SW480 (cell line): ENCODE results near the gene GRIK3.

Source experiments
- DNase-seq: peaks from one replicate; pipeline ENCODE4 v3.0.0-alpha.2; 2016; ENCODE audit warnings: low spot score

GRIK3 gene

DNA sequence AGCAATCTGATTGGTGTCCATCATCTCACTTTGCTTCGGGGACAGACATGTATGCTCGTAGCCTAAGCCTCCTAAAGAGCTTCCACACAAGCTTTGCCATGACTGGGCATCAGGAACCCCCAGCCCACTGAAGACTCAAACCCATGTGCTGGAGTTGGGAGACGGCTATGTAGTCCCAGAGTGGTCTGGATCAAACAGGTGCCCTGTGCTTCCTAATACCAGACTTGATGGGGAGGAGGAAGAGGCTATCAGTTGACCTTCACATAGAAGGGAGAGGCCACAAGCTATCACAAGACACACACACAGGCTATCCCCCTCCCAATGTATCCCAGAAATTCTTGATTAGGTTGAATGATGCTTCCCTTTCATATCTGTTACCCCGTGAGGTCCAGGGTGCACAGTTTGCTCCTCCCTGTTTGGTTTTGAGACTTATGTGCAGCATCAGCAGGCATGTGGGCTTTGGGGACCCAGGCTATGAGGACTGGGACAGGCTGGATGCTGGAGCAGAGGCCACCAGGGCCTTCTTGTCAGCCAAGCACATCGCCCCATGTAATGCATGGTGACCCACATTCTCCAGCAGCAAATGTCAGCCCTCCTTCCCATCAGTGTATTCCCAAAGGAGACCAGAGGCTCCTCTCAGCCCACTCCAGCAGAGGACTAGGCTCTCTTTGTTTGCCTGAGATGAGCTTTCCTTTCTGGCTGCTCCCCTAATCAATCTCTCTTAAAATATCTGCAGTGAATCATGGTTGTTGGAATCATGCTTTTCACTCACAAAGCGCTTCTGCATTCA lies 159.8 kb downstream of the GRIK3 start:
- no peak for DNase-seq

DNA sequence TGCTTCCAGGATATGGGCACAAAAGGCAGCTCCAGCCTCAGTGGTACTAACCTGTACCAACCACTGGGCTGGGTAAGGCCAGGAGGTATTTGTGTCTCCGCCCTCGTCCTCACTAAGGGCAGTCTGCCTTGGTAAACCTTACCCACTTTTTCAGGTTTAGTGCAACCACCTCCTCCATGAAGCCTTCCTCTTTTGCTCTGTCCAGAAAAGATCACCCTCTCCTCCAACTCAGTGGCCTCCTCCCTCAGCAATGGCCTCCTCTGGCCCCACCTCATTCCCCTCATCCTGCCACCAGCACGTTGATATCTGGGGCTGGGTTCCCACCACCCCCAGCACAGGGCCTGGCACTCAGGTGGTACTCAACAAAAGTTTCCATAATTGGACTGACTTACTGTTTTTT lies 161.5 kb downstream of the GRIK3 start:
- no peak for DNase-seq

DNA sequence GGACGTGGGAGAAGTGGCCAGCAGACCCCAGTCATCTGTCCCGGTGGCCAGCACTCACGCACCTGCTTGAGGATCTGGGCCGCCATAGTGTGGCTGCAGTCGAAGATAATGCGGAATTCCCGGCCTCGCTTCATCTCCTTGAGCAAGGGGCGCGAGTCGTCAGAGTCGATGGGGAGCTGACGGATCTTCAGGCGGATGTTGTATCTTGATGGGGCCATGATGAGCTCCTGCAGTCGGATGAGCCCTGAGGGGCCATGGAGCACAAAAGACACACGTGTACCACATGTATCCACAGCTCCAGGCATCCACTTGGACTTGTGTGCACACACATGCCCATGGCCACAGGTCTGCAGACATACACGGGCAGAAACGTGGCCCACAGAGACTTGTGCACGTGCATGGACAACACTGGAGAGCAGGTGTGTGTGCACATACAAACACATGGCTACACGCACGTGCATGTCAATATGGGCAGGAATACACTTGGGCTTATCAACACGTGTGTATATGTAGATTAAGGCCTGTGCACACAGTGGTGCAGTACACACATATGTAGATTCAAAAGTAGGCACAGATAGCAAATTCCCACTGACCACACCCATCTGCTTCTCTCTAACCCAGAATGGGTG lies 162.1 kb downstream of the GRIK3 start:
- no peak for DNase-seq

DNA sequence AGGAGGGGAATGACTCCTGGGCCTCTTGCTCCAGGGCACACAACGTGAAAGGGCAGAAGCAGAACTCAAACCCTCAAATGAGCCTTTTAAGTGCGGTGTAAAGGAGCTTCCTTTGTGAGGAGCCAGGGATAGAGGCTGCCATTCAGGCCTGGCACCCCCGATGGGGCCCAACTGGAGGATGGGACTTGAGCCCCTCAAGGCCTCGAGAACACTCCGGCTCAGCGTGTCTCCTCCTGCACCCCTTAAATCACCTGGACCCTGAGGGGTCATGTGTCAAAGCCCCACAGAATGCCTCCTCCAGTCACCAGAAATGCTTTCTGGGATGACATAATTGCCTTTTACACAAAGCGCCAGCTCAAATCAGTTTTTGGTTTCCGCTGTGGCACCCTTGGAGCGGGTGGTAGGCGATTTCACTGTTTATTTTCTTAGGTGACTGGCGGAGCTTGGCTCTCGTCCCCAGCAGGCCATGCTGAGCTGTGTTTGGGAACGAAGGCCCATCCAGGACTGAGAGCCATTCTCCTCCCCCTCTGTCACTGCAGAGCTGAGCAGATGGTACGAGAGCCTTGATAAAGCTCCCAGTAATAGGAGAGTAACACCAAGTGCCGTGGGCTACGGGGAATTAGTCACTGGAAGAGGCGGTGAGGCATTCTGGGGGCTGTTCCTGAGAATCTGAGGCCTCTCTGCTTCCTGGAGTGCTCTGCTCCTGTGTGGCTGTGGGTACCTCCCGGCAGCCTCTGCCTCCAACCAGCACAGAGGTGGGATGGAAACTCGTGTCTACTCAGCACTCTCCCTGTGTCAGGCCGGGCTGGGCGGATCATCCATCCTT lies 163.0 kb downstream of the GRIK3 start:
- DNase-seq, result no peak

DNA sequence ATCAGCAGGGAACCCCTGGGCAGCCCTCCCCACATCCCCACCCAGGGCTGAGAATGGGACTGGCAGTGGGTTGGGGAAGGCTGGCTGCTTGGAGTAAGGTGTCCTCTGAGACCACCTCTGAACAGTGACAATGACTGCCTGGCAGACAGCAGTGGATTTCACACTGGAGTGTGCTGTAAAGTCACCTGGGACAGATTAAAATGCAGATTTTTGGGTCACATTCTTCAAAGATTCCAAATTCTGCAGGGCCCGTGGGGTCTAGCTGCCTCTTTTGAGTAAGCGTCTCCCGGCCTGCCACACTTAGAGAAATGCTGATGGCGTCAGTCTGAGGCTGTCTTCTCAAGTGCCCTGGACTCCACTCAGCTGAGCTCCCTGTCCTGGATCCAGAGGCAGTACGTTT lies 164.5 kb downstream of the GRIK3 start:
- DNase-seq, result no peak

DNA sequence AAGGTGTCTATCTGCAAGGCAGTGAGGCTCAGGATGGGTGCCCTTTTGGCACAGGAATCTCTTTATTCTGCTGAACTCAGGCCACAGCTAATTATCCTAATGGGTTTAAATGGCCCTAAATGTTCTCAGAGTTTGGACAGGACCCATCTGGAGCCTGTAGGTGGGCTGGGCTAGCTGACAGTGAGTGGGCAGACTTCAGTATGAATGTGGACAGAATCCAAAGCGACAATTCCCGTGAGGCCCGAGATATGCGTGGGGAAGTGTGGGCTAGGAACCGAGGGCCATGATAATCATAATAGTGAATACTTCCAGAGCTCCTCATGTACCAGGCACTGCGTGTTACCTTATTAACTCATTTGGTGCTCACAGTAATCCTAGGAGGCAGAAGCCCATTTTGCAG lies 165.3 kb downstream of the GRIK3 start:
- no peak for DNase-seq

DNA sequence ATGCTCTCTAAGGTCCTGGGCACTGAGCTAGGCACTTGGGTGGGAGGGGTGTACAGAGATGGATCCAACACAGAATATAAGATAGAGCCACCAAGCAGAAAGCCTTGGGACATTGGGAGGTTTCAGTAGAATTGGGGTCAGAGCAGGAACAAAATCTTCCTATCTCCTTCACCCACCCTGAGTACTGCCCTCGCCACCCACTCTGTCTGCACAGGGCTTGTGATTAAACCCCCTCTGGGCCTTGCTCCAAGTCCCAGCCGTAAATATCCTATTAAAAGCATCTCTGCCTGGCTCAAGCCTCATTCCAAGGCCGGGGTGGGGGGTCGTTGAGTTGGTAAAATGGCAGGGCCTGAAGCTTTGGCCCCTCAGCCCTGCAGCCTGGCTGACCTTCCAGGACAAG lies 166.7 kb downstream of the GRIK3 start:
- no peak for DNase-seq

DNA sequence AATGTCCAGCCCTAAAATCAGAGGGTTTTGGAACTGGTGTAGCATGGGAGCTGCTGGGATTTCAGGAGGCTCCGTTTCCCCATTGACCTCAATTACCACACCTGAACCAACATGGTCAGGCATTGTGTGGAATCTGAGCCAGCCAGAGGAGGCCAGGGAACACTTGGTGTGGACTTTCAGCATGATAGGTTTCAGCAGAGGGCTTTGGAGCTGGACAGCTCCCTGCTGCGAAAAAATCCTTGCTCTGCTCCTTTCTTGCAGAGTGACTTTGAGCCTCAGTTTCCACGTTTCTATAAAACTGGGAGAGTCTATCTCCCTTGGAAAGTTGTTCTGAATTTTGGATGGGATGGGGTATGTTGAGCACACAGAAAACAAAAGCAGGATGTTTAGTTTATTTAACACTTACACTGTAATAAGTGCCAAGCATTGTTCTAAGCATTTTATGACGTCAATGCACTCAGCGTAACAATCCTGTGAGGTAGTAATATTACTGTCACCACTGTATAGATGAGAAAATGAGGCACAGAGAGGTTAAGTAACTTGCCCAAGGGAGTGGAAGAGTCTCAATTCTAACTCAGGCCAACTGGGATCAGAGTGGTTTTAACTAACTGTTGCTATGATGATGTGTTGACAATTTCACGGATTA lies 168.0 kb downstream of the GRIK3 start:
- DNase-seq, result no peak

DNA sequence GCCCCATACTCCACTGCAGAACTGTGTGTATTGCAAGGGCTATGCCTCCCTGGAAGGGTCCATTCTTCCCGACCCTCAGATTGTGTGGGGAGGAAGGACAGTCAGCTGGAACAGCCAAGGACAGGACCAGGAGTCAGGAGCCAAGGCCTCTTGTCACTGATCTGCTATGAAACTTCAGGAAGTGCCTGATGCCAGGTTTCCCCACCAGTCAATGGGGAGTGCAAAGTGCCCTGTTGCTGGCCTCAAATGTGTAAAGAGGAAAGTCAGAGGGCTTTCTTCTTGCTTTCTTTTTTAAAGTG lies 168.8 kb downstream of the GRIK3 start:
- no peak for DNase-seq

DNA sequence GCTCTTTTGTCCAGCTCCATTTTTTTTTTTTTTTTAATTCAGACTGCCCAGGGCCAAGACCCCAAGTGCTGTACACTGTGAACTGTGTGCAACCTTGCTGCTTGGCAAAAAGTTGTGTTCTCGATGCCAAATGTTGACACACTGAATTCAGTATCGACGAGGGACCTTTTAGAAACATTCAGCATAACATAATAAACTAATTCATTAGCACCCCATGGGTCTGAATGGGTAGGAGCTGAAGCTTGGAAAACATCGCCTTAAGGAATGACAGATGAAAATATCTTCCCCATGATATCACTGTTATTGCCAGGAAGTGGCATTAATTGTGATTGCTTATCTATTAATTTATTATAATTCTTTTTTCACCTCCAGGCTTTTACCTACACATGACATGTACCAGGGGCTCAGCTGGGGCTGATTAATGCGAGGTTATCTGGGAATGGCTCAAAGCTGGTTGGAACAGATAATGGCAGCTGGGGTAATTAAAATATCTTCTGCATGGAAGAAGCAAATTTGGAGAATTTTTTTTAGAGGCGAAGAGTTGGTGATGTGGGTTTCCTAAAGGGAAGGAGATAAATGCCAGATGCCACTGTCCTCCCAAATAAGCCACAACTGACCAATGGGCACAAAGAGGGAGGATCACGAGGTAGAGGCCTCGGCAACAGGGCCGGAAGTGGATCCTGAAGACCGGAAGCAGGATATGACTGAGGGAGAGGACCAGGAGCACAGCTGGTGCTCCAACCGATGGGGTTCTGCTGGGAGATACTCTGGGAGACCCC lies 169.3 kb downstream of the GRIK3 start:
- DNase-seq, result no peak

DNA sequence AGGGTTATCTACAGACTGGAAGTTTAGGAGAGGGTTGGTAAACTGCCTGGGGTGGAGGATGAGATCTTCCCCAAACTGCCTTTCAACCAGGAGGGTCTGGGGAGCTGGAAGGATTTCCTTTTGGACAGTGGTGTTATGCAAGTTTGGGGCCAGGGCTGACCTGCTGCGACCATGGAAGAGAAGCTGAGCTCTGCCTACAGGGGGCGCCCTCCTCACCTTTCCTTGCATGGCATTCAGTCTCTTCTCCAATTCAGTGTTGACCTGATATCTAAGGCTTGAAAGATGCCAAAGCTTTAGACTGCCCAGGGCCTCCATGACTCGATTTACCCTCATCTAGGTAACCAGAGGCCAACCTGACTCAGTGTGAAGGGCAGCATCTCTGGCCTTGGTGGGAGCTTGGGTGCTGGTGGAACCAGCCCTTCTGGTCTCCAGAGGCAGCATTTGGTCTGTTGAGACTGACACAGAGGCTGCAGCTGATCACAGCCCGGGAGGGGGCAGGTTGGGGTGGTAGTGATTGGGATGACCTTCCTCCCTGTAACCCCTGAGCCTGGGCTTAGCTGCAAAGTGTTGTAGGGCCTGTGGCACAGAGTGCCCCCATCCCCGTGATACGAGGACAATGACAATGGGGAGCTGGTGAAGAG lies 170.0 kb downstream of the GRIK3 start:
- DNase-seq, result no peak

DNA sequence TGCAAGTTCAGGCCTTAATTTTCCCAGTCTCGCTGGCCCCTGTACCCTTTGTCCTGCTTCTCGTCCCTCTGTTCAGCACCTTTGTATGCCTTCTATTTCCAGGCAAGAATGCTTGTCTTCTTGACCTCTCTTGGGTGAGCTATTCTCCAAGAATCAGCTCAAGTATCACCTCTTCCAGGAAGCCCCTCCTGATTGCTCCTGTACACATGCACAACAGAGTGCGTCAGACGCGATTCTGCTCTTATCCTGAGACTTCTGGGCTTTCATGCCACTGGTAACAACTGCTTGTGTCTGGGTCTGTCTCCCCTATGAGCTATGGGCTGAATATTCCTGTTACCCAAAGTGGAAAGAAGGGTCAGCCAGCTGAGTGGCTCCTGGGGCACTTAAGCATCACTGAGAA lies 170.8 kb downstream of the GRIK3 start:
- DNase-seq, result no peak

DNA sequence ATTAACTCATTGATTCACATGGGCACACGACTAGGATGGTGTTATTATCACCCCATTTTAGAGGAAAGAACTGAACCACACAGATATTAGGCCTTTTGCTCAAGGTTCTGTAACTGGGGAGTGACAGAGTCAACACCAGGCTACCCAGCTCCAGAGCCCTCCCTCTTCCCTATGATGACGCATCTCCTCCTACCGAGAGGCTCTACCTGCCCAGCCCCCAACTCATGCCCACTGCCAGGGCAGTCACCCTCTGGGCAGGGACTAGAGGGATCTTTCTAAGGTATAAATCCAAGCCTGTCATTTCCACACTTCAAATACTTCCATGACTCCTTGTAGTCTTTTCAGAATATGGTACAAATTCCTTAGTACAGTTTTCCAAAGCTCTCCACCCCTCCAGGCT lies 171.3 kb downstream of the GRIK3 start:
- no peak for DNase-seq

DNA sequence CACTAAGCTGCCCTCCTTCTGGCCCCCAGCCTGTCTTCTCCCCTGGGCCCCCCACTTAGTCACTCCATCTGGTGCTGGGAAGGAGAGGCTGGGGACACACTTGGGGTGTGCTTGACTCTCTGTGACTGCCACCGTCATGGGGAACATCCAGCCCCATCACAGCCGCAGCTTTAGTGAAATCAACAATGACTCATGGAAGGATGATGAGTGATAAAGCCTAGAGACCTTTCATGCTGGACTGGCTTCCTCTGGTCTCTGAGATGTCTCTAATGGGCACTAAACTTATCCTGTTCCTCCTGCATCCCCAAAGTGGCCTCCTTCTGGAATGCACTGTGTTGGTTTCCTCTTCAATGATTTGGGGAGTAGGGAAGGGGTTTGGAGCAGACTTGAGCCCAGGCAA lies 172.9 kb downstream of the GRIK3 start:
- DNase-seq, result no peak

DNA sequence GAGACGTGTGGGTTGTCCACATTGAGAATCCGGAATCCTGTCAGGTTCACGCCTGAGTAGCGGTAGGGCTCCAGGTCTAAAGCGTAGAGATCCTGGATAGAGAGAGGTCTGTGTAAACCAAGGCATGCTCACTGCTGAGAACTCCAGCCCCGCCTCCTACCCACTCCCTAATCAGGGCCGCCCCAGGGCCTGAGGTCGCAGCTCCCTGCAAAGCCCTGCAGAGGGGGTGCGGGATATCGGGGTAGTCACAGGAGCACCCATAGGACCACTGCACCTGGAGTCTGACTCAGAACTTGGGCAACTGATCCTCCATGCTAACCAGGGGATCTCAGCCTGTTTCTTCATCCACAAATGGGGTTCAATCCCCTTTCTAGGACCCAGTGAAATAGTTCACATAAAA lies 174.4 kb downstream of the GRIK3 start:
- no peak for DNase-seq

DNA sequence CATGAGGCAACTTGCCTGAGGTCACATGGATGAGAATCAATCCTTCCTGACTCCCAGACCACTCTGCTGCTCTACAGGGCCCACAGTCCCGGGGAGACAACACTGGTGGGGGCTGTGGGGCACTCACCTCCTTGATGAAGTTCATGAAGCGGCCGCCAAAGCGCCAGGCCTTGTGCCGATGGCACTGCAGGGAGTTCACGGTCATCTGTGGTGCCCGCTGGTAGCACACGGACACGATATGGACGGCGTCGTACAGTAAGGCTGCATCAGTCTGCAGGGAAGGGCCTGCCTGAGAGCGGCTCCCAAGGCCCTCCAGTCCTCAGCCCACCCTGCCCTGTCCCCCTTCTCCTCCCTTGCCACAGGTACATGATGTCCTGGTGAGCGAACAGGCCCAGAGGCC lies 175.3 kb downstream of the GRIK3 start:
- no peak for DNase-seq

DNA sequence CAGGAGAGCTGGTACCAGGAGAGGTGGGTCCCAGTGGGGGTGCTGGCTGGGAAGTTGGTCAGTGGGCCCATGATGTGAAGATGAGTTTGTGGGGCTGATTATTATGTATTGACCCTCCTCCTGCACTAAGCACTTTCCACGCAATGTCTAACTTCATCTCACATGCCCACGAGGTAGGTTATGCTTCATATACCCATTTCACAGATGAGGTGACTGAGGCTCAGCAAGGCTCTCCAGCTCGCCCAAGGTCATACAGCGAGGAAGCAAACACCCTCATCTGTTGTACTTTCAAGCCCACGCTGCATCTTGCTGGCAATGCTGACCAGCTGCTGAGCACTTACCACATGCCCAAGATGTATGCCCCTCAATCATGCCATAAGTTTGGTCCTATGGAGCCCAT lies 175.8 kb downstream of the GRIK3 start:
- DNase-seq, result no peak

DNA sequence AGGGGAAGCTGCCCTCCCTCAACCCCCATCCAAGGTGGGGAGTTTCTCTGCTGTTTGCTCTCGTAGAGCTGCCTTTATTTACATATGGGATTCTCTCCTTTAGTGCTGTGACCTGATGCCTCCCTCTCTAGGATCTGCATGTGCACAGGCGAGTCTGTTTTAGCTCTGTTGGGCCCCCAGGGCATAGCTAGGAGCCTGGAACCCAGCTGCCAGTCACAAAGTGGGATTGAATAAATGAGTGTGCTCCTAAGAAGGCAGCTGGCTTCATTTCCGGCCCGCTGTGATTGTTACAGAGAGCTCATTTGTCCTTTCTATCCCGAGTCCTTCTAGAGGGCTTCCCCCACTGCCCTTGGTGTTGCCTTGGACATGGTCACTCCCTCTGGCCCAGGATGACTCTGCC lies 176.6 kb downstream of the GRIK3 start:
- no peak for DNase-seq

DNA sequence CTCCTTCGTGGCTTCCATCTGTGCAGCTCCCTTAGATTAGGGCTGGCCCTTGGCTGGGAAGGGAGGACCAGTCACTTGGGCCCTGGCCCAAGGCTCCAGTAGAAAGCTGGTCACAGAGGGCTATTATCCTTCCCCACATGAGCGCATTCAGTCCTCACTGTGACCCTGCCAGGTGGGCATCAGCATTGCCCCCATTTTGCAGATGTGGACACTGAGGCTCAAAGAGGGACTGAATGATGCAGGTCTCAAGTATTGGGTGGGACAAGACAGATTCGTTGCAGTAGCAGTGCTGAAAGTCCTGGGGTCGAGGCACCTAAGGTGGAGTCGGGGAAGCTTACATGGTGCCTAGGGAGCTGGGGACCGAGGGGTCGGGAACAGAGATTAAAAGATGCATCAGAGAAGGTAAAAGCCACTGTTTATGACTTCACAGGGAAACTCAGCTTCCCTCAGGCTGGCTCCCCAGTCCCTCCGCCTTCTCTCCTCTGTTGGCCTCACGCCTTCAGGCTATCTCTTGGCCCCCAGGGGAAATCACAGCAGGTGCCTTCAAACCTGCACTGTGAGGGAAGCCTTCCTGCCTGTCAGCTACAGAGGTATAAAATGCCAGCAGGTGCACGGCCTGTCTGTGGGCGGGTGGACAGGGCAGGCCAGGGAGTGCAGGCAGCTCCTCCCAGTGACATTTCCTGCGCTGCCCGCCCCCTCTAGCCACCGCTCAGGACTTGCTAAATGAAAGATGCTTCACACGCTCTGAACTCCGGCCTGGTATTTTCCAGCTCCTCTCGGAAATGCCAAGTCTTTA lies 178.4 kb downstream of the GRIK3 start:
- peak; percentile 10 for DNase-seq

DNA sequence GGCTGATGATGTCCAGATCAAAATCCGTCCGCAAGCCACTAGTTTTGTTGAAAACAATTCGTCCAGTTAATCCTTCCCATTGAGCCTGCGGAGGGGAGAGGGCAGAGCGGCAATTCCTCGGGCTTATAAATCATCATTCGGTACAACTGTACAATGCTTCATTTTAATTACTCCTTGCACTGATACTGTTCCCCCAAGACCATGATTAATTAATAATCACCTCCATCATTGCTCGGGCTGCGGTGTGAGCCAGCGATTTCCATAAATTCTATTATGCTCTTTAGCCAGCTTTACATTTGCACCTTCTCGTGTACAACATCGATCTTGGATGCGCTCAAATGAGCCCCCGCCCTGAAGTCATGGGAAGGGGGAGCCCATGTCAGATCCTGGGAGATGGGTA lies 180.7 kb downstream of the GRIK3 start:
- no peak for DNase-seq

DNA sequence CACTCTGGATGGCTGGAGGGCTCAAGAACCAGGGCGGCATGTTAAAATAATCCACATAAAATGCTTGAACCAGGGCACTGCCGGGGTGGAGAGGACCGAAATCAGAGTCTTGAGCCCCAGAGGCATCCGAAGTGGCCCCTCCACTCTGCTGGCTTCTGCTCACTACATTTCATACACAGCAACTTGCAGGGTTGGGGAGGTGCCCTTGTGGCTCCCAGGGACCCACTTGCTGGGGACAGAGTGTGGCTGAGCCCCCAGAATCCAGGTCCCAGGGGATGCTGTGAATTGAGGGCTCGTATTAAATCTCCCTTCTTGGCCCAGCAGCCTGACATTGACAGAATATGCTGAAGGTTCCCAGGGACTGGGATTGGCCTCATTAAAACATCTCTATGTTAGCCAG lies 181.7 kb downstream of the GRIK3 start:
- no peak for DNase-seq
